SK-N-SH (cell line): ENCODE results near the gene ASIC1. TPM values are rescaled to one million over a fixed set of nuclear protein-coding genes. Genes with fewer than 3 reads are reported as not detected.

Experiments used
- CTCF ChIA-PET: fragments of 300-600, 350-600 bp; formaldehyde crosslinking; extraction: SDS; loops from one replicate; lab custom pipeline; 2021; lab: Yijun Ruan, JAX
- POLR2A ChIA-PET: fragments of 350-600 bp; sonication (Branson Sonifier 250); formaldehyde crosslinking; extraction: SDS; loops from one replicate; lab custom pipeline; 2020; ENCODE audit warnings: antibody characterized with exemption, inconsistent platforms; lab: Yijun Ruan, JAX
- DNase-seq: peaks from one replicate; pipeline ENCODE4 v3.0.0; 2012
- H2AFZ ChIP-seq: fragments of 200-600 bp; sonication (generic); 2 replicates; pipeline ENCODE4 v1.8.1; 2016; ENCODE audit warnings: antibody characterized with exemption, mild to moderate bottlenecking, low read depth
- H3F3A ChIP-seq: fragments of 200-600 bp; sonication (generic); replicated peaks from 2 replicates; pipeline ENCODE3; 2016; ENCODE audit warnings: antibody characterized with exemption, mild to moderate bottlenecking; ENCODE audit not compliant: insufficient read depth
- H3K27ac ChIP-seq, 2 experiments: fragments of 200-500 bp in 1 of 2; fragments of 200-600 bp in 1 of 2; sonication (Bioruptor generic) in 1 of 2; sonication (generic), shearing (Covaris generic) in 1 of 2; 2 replicates each; pipeline versions ENCODE4 v1.5.1 to v1.6.1; 2014 to 2016; ENCODE audit warnings: low read depth in 2 of 2, inconsistent platforms in 1 of 2, low read length in 1 of 2, mild to moderate bottlenecking in 1 of 2, mixed read lengths in 1 of 2
- H3K27me3 ChIP-seq: fragments of 200-600 bp; sonication (generic), shearing (Covaris generic); 2 replicates; pipeline ENCODE4 v1.6.1; 2016; ENCODE audit warnings: mixed run types; ENCODE audit not compliant: insufficient read depth
- H3K36me3 ChIP-seq, 2 experiments: fragments of 200-500 bp in 1 of 2; fragments of 200-600 bp in 1 of 2; sonication (Bioruptor generic) in 1 of 2; sonication (generic) in 1 of 2; replicated peaks in 1 of 2; 2 replicates each; pipeline versions ENCODE3 to v1.5.1; 2014 to 2016; ENCODE audit warnings: low read length in 1 of 2, mild to moderate bottlenecking in 1 of 2; ENCODE audit not compliant: insufficient read depth in 2 of 2, control insufficient read depth in 1 of 2
- H3K4me1 ChIP-seq, 2 experiments: fragments of 200-500 bp in 1 of 2; fragments of 200-600 bp in 1 of 2; sonication (Bioruptor generic) in 1 of 2; sonication (generic), shearing (Covaris generic) in 1 of 2; 2 replicates each; pipeline versions ENCODE4 v1.5.1 to v1.6.1; 2014 to 2016; ENCODE audit warnings: low read depth in 1 of 2, low read length in 1 of 2, mixed run types in 1 of 2; ENCODE audit not compliant: insufficient read depth in 2 of 2, control insufficient read depth in 1 of 2
- H3K4me2 ChIP-seq: fragments of 200-600 bp; sonication (generic), shearing (Covaris generic); 2 replicates; pipeline ENCODE4 v1.6.1; 2017; ENCODE audit warnings: mixed run types
- H3K4me3 ChIP-seq, 2 experiments: fragments of 200-500 bp in 1 of 2; fragments of 200-600 bp in 1 of 2; sonication (Bioruptor generic) in 1 of 2; sonication (generic), shearing (Covaris generic) in 1 of 2; 2 replicates each; pipeline versions ENCODE4 v1.5.1 to v1.8.1; 2014 to 2016; ENCODE audit warnings: low read depth in 2 of 2, inconsistent platforms in 1 of 2, low read length in 1 of 2, mild to moderate bottlenecking in 1 of 2, mixed read lengths in 1 of 2, moderate library complexity in 1 of 2
- H3K79me2 ChIP-seq: fragments of 200-600 bp; sonication (generic); 2 replicates; pipeline ENCODE4 v1.8.1; 2017; ENCODE audit warnings: mild to moderate bottlenecking; ENCODE audit not compliant: insufficient read depth
- H3K9ac ChIP-seq: fragments of 200-600 bp; sonication (generic); 2 replicates; pipeline ENCODE4 v1.6.1; 2017; ENCODE audit warnings: mixed run types
- H3K9me2 ChIP-seq: fragments of 200-600 bp; sonication (generic); 2 replicates; pipeline ENCODE4 v1.6.1; 2017; ENCODE audit warnings: mixed run types
- H3K9me3 ChIP-seq: fragments of 200-600 bp; sonication (generic); 2 replicates; pipeline ENCODE4 v1.6.1; 2017; ENCODE audit warnings: mixed run types, mild to moderate bottlenecking, moderate library complexity
- H4K20me1 ChIP-seq: fragments of 200-600 bp; sonication (generic); 2 replicates; pipeline ENCODE4 v1.6.1; 2017; ENCODE audit warnings: mild to moderate bottlenecking, mixed run types; ENCODE audit not compliant: insufficient read depth
- EP300 ChIP-seq, 2 experiments: IDR thresholded peaks; 2 replicates each; pipeline versions ENCODE4 v1.4.0 to v1.6.1; 2012; ENCODE audit warnings: borderline replicate concordance in 1 of 2, low read depth in 1 of 2, low read length in 1 of 2
- FOXJ3 ChIP-seq: sonication (generic); formaldehyde crosslinking; IDR thresholded peaks from 2 replicates; pipeline ENCODE4 v1.5.1; 2020; ENCODE audit warnings: mild to moderate bottlenecking, missing genetic modification reagents
- IRF3 ChIP-seq: fragments of 150-350 bp; IDR thresholded peaks from 2 replicates; pipeline ENCODE4 v1.6.1; 2016; ENCODE audit warnings: mild to moderate bottlenecking, low read depth, low read length
- JUND ChIP-seq: IDR thresholded peaks from 2 replicates; pipeline ENCODE4 v1.4.0; 2012
- MEF2A ChIP-seq: IDR thresholded peaks from 2 replicates; pipeline ENCODE4 v1.4.0; 2012; ENCODE audit warnings: low read depth, borderline replicate concordance
- MXI1 ChIP-seq: IDR thresholded peaks from 2 replicates; pipeline ENCODE4 v1.6.1; 2012; ENCODE audit warnings: mild to moderate bottlenecking, low read depth, low read length, improper control_type of control experiment
- NFIC ChIP-seq: IDR thresholded peaks from 2 replicates; pipeline ENCODE4 v1.4.0; 2012; ENCODE audit warnings: borderline replicate concordance
- NRF1 ChIP-seq: IDR thresholded peaks from 2 replicates; pipeline ENCODE4 v1.6.1; 2012; ENCODE audit warnings: low read depth, mild to moderate bottlenecking, low read length
- POLR2AphosphoS5 ChIP-seq: IDR thresholded peaks from 2 replicates; pipeline ENCODE4 v1.6.1; 2012; ENCODE audit warnings: low read depth, low read length
- RFX5 ChIP-seq: IDR thresholded peaks from 2 replicates; pipeline ENCODE4 v1.6.1; 2012; ENCODE audit warnings: mild to moderate bottlenecking, improper control_type of control experiment, low read length
- SIN3A ChIP-seq: IDR thresholded peaks from 2 replicates; pipeline ENCODE4 v1.6.1; 2012; ENCODE audit warnings: low read depth, mild to moderate bottlenecking, low read length, moderate library complexity, borderline replicate concordance
- SMC3 ChIP-seq: IDR thresholded peaks from 2 replicates; pipeline ENCODE4 v1.6.1; 2012; ENCODE audit warnings: low read depth, low read length, improper control_type of control experiment
- TAF1 ChIP-seq: IDR thresholded peaks from 2 replicates; pipeline ENCODE4 v1.6.1; 2012; ENCODE audit warnings: low read depth, mild to moderate bottlenecking, low read length, moderate library complexity, borderline replicate concordance
- TCF12 ChIP-seq: IDR thresholded peaks from 2 replicates; pipeline ENCODE4 v1.4.0; 2012
- TEAD4 ChIP-seq: IDR thresholded peaks from 2 replicates; pipeline ENCODE4 v1.4.0; 2012; ENCODE audit warnings: mild to moderate bottlenecking, borderline replicate concordance; ENCODE audit not compliant: insufficient read depth
- USF1 ChIP-seq: IDR thresholded peaks from 2 replicates; pipeline ENCODE4 v1.4.0; 2012; ENCODE audit warnings: low read depth, borderline replicate concordance
- YY1 ChIP-seq: IDR thresholded peaks from 2 replicates; pipeline ENCODE4 v1.4.0; 2012; ENCODE audit warnings: low read depth, mild to moderate bottlenecking
- WGBS: methylation state at CpG from one replicate; pipeline ENCODE4 v1.1.6; 2017; ENCODE audit warnings: low lambda C conversion rate; 5-methylcytosine and 5-hydroxymethylcytosine counted together
- polyA plus RNA-seq, 3 experiments: library from polyadenylated mRNA; depleted of rRNA; stranded (reverse); fragments of >200 nt; gene quantifications; 2 replicates each; pipeline ENCODE4 v1.2.3, GENCODE V29; 2012
- TF ChIP-seq, protein P1 (sequence below): fragments of 200-600 bp; sonication (generic); IDR thresholded peaks from 2 replicates; pipeline ENCODE4 v1.6.1; 2017; ENCODE audit warnings: antibody characterized with exemption, mild to moderate bottlenecking, moderate library complexity
- TF ChIP-seq, protein P2 (sequence below): IDR thresholded peaks from 2 replicates; pipeline ENCODE4 v1.4.0; 2012; ENCODE audit warnings: low read depth
- TF ChIP-seq, protein P3 (sequence below): fragments of 150-350 bp; IDR thresholded peaks from 2 replicates; pipeline ENCODE4 v1.6.1; 2017; ENCODE audit warnings: antibody characterized with exemption, low read length, low read depth, borderline replicate concordance

The ASIC1 gene
- polyA plus RNA-seq, 1 of the 3 experiments (the other 2 are of a cell fraction) = 28.4 TPM

GRCh38 chr12:50060120-50060468 is 2.7 kb downstream of the ASIC1 start:
- H3K9me2 ChIP-seq = no peaks in the 10 kb centered on the region
- H3K36me3 ChIP-seq = peaks cover 0 to 10% of the 10 kb centered on the region in 2 experiments
- H2AFZ ChIP-seq = no peak overlapping the region
- H3K27ac ChIP-seq = no peak overlapping the region
- CTCF ChIA-PET = interaction anchor here (2.8 to 37.6 kb wide), 4 partner anchors 9 to 93 kb away, joined by 14 to 1401 read pairs (median 65); partner anchors contain the start of genes AQP5 and AQP6
- no peak for TF ChIP-seq RFX5
- TF ChIP-seq YY1 = no peak
- TF ChIP-seq USF1 = no peak
- no peak for TF ChIP-seq MXI1
- no peak for TF ChIP-seq POLR2AphosphoS5
- TF ChIP-seq MEF2A = no peak
- TF ChIP-seq NFIC = no peak
- no peak for TF ChIP-seq FOXJ3 (CRISPR knock-in tag)
- no peak for TF ChIP-seq TEAD4
- TF ChIP-seq, protein P1, sequence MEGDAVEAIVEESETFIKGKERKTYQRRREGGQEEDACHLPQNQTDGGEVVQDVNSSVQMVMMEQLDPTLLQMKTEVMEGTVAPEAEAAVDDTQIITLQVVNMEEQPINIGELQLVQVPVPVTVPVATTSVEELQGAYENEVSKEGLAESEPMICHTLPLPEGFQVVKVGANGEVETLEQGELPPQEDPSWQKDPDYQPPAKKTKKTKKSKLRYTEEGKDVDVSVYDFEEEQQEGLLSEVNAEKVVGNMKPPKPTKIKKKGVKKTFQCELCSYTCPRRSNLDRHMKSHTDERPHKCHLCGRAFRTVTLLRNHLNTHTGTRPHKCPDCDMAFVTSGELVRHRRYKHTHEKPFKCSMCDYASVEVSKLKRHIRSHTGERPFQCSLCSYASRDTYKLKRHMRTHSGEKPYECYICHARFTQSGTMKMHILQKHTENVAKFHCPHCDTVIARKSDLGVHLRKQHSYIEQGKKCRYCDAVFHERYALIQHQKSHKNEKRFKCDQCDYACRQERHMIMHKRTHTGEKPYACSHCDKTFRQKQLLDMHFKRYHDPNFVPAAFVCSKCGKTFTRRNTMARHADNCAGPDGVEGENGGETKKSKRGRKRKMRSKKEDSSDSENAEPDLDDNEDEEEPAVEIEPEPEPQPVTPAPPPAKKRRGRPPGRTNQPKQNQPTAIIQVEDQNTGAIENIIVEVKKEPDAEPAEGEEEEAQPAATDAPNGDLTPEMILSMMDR = no peak
- no peak for TF ChIP-seq TCF12
- TF ChIP-seq, protein P2, sequence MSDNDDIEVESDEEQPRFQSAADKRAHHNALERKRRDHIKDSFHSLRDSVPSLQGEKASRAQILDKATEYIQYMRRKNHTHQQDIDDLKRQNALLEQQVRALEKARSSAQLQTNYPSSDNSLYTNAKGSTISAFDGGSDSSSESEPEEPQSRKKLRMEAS = no peak
- TF ChIP-seq EP300 (IDR thresholded peaks at IDR 0.05; ENCODE audit: borderline replicate concordance in 1 of 2, low read depth in 1 of 2, low read length in 1 of 2) = no peak
- TF ChIP-seq SIN3A = no peak
- TF ChIP-seq NRF1 = no peak
- TF ChIP-seq IRF3 = no peak
- TF ChIP-seq SMC3 = no peak
- TF ChIP-seq JUND = no peak
- TF ChIP-seq, protein P3, sequence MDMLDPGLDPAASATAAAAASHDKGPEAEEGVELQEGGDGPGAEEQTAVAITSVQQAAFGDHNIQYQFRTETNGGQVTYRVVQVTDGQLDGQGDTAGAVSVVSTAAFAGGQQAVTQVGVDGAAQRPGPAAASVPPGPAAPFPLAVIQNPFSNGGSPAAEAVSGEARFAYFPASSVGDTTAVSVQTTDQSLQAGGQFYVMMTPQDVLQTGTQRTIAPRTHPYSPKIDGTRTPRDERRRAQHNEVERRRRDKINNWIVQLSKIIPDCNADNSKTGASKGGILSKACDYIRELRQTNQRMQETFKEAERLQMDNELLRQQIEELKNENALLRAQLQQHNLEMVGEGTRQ = no peak
- no peak for TF ChIP-seq TAF1
- no peaks in the 10 kb centered on the region for H3K27me3 ChIP-seq
- WGBS = 71% methylated on average over 4 of the region's 4 CpGs
- no peak for DNase-seq
- no peaks in the 10 kb centered on the region for H4K20me1 ChIP-seq
- peaks cover 7% of the 10 kb centered on the region for H3F3A ChIP-seq
- no peak overlapping the region for H3K4me2 ChIP-seq
- POLR2A ChIA-PET = no interaction called here
- H3K9me3 ChIP-seq = no peaks in the 10 kb centered on the region
- H3K79me2 ChIP-seq = no peaks in the 10 kb centered on the region
- H3K9ac ChIP-seq = no peak overlapping the region
- H3K4me3 ChIP-seq = no peak overlapping the region
- H3K4me1 ChIP-seq = peaks cover 7 to 41% of the 10 kb centered on the region in 2 experiments; a peak in 2 of 4 replicates
